Hepatocyte (in vitro differentiated cells): ENCODE measurements around the gene GPRC5A. TPM values are rescaled to one million over a fixed set of nuclear protein-coding genes. Genes with fewer than 3 reads are reported as not detected.

ENCODE experiments used
- DNase-seq: peaks from one replicate; pipeline ENCODE4 v3.0.0-alpha.2; 2016; ENCODE audit warnings: low spot score
- H2AFZ ChIP-seq: fragments of 200-600 bp; sonication (generic); 2 replicates; pipeline ENCODE4 v1.6.0; 2016; ENCODE audit warnings: antibody characterized with exemption, mild to moderate bottlenecking
- H3K27ac ChIP-seq: fragments of 200-600 bp; sonication (generic); 2 replicates; pipeline ENCODE4 v1.5.1; 2016; ENCODE audit warnings: mild to moderate bottlenecking
- H3K27me3 ChIP-seq: fragments of 200-600 bp; sonication (generic); 2 replicates; pipeline ENCODE4 v1.6.1; 2016
- H3K36me3 ChIP-seq: fragments of 200-600 bp; sonication (generic); replicated peaks from 2 replicates; pipeline ENCODE4 v1.5.1; 2016; ENCODE audit warnings: low read depth; ENCODE audit not compliant: insufficient read depth
- H3K4me1 ChIP-seq: fragments of 200-600 bp; sonication (generic); 2 replicates; pipeline ENCODE4 v1.5.1; 2016; ENCODE audit warnings: mild to moderate bottlenecking, moderate library complexity; ENCODE audit not compliant: insufficient read depth
- H3K4me2 ChIP-seq: fragments of 200-600 bp; sonication (generic); 2 replicates; pipeline ENCODE4 v1.6.0; 2016
- H3K4me3 ChIP-seq: fragments of 200-600 bp; sonication (generic); 2 replicates; pipeline ENCODE4 v1.5.1; 2016; ENCODE audit warnings: mild to moderate bottlenecking
- H3K79me2 ChIP-seq: fragments of 200-600 bp; sonication (generic); 2 replicates; pipeline ENCODE4 v1.6.0; 2017; ENCODE audit warnings: mild to moderate bottlenecking
- H3K9me2 ChIP-seq: fragments of 200-600 bp; sonication (generic); replicated peaks from 2 replicates; pipeline ENCODE4 v1.6.0; 2017; ENCODE audit warnings: mild to moderate bottlenecking; ENCODE audit not compliant: insufficient read depth
- H3K9me3 ChIP-seq: fragments of 200-600 bp; sonication (generic); 2 replicates; pipeline ENCODE4 v1.5.1; 2016; ENCODE audit warnings: low read depth, mild to moderate bottlenecking
- H4K20me1 ChIP-seq: fragments of 200-600 bp; sonication (generic); 2 replicates; pipeline ENCODE4 v1.6.0; 2016; ENCODE audit warnings: mild to moderate bottlenecking; ENCODE audit not compliant: insufficient read depth, poor library complexity, severe bottlenecking
- CTCF ChIP-seq: fragments of 200-600 bp; sonication (generic); IDR thresholded peaks from 2 replicates; pipeline ENCODE4 v1.5.1; 2016; ENCODE audit warnings: antibody characterized with exemption, mild to moderate bottlenecking; ENCODE audit not compliant: poor library complexity
- EZH2 ChIP-seq: fragments of 200-600 bp; sonication (generic); IDR thresholded peaks from 2 replicates; pipeline ENCODE4 v1.6.1; 2016; ENCODE audit warnings: antibody characterized with exemption, mild to moderate bottlenecking, borderline replicate concordance
- EZH2phosphoT487 ChIP-seq: fragments of 200-600 bp; sonication (generic); IDR thresholded peaks from one replicate; pipeline ENCODE4 v1.6.1; 2018; ENCODE audit warnings: antibody characterized with exemption, mild to moderate bottlenecking, low read depth, moderate library complexity; ENCODE audit not compliant: unreplicated experiment, severe bottlenecking
- WGBS: methylation state at CpG from one replicate; pipeline ENCODE4 v1.1.6; 2016; ENCODE audit warnings: low lambda C conversion rate; ENCODE audit errors: missing lambda C conversion rate; 5-methylcytosine and 5-hydroxymethylcytosine counted together
- microRNA counts: library from miRNA; unstranded; fragments of <30 nt; microRNA quantifications from one replicate; lab custom pipeline; 2017
- polyA plus RNA-seq: library from polyadenylated mRNA; unstranded; fragments of >200 nt; fragmentation: Nextera tagmentation; extraction: Ambion mirVana; gene quantifications from 2 replicates; pipeline ENCODE4 v1.2.1, GENCODE V29; 2016
- total RNA-seq: library from RNA; depleted of rRNA; stranded (reverse); fragments of >200 nt; gene quantifications from 2 replicates; pipeline ENCODE4 v1.2.3, GENCODE V29; 2014

The GPRC5A gene
- total and polyA plus RNA-seq, 2 experiments from 2014 or later = 60.2 to 80.4 TPM

GRCh38 chr12:12964255-12964654 is 72.9 kb downstream of the GPRC5A start:
- Histone ChIP-seq H3K4me2 (no peak overlapping the region), H3K36me3 (no peaks in the 10 kb centered on the region), H3K27ac (no peak overlapping the region), H2AFZ (no peak overlapping the region), H3K4me3 (no peak overlapping the region), H3K9me3 (no peaks in the 10 kb centered on the region), H3K4me1 (no peaks in the 10 kb centered on the region), H4K20me1 (no peaks in the 10 kb centered on the region), H3K9me2 (no peaks in the 10 kb centered on the region), H3K79me2 (no peaks in the 10 kb centered on the region), H3K27me3 (no peaks in the 10 kb centered on the region)
- 93% methylated on average over 4 of the region's 4 CpGs for WGBS
- no peak for DNase-seq
- no peak for TF ChIP-seq EZH2phosphoT487
- no peak for TF ChIP-seq EZH2
- no peak for TF ChIP-seq CTCF

GRCh38 chr12:12965836-12966235 is 74.5 kb downstream of the GPRC5A start:
- H3K4me1 ChIP-seq = no peaks in the 10 kb centered on the region
- H3K9me3 ChIP-seq = no peaks in the 10 kb centered on the region
- TF ChIP-seq CTCF (no peak), EZH2 (no peak), EZH2phosphoT487 (no peak)
- no peaks in the 10 kb centered on the region for H3K27me3 ChIP-seq
- H3K79me2 ChIP-seq = no peaks in the 10 kb centered on the region
- no peak overlapping the region for H3K4me3 ChIP-seq
- H3K27ac ChIP-seq = no peak overlapping the region
- no peak overlapping the region for H2AFZ ChIP-seq
- H4K20me1 ChIP-seq = no peaks in the 10 kb centered on the region
- H3K9me2 ChIP-seq = no peaks in the 10 kb centered on the region
- no peak overlapping the region for H3K4me2 ChIP-seq
- no peaks in the 10 kb centered on the region for H3K36me3 ChIP-seq
- WGBS = 87% methylated on average over 4 of the region's 4 CpGs
- no peak for DNase-seq

MicroRNA genes within 50 kb of the gene (microRNA counts, 767-probe panel; counts per million panel counts)
- not detected for microRNA hsa-miR-614 (lab: Ali Mortazavi, UCI)

Other genes with a start within 250 kb of the GPRC5A start
- gene GPR19, start 195.4 kb upstream of the GPRC5A start, total RNA-seq = 0.16 and 0.50 TPM in 2 replicates
- 0.44 and 0.74 TPM in 2 replicates for gene GPR19, start 195.4 kb upstream of the GPRC5A start, polyA plus RNA-seq
- 44.8 and 46.0 TPM in 2 replicates for gene CDKN1B, start 174.2 kb upstream of the GPRC5A start, total RNA-seq
- 4.2 and 7.0 TPM in 2 replicates for gene CDKN1B, start 174.2 kb upstream of the GPRC5A start, polyA plus RNA-seq
- gene APOLD1, start 105.9 kb upstream of the GPRC5A start, total RNA-seq = 5.6 and 6.0 TPM in 2 replicates
- gene APOLD1, start 105.9 kb upstream of the GPRC5A start, polyA plus RNA-seq = 1.5 and 3.8 TPM in 2 replicates
- gene DDX47, start 78.2 kb upstream of the GPRC5A start, total RNA-seq = 69.4 and 74.4 TPM in 2 replicates
- 51.6 and 56.2 TPM in 2 replicates for gene DDX47, start 78.2 kb upstream of the GPRC5A start, polyA plus RNA-seq
- gene GPRC5D, start 60.6 kb downstream of the GPRC5A start, total RNA-seq = not detected in 2 replicates
- not detected in 2 replicates for gene GPRC5D, start 60.6 kb downstream of the GPRC5A start, polyA plus RNA-seq
- 30.1 and 35.6 TPM in 2 replicates for gene HEBP1, start 108.7 kb downstream of the GPRC5A start, total RNA-seq
- 79.7 and 89.5 TPM in 2 replicates for gene HEBP1, start 108.7 kb downstream of the GPRC5A start, polyA plus RNA-seq
- gene FAM234B, start 152.8 kb downstream of the GPRC5A start, total RNA-seq = 4.0 and 4.1 TPM in 2 replicates
- 0.66 and 0.85 TPM in 2 replicates for gene FAM234B, start 152.8 kb downstream of the GPRC5A start, polyA plus RNA-seq
- gene GSG1, start 212.1 kb downstream of the GPRC5A start, total RNA-seq = 1.5 TPM in 1 of 2 replicates, not detected in the other
- gene GSG1, start 212.1 kb downstream of the GPRC5A start, polyA plus RNA-seq = 0.37 and 0.72 TPM in 2 replicates